GM20000 (cell line): ENCODE results near the gene DCST2.
A peak's percentile ranks its signal among the peaks of the same experiment; 100 is the strongest.

Experiments
- DNase-seq: peaks from one replicate; pipeline ENCODE4 v3.0.0; 2012; ENCODE audit warnings: low spot score
- TF ChIP-seq, protein P1 (sequence below): IDR thresholded peaks from 2 replicates; pipeline ENCODE4 v1.5.1; 2012; ENCODE audit warnings: mild to moderate bottlenecking, control low read depth; ENCODE audit errors: extremely low read depth, missing control alignments

Gene DCST2

DNA sequence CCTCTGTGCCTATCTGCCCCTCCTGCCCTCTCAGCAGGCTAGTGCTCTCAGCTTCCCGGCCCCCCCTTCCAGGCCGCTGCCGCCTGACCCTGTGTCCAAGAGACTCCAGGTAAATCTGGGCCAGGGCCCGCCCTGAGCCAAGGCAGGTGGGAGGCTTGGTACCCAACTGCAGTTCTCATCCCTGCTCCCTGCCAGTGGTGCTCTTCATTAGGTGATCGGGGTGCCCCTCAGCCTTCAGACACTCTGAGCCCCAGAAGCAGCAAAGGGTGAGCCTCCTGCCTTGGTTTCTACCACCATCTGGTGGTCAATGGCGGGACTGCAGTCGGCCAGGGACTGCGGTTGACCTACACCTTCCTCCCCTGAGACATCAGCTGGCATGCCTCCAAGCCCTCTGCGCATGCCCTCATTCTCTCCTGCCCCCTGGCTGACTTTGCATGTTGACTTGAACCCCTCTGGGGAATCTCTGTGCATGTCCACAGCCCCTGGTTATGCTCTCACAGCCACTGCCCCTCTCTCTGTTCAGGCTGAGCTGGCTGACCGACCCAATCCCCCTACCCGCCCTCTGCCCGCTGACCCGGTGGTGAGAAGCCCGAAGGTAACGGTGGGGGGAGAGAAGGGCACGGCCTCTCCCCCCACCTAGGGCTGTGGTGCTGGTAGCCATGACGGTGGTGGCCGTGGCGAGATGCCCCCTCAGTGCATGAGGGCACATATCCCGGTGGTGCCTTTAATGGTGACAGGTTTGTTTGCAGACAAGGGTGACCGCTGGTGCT, 28.0 kb upstream of the DCST2 start:
- peak; percentile 92 for DNase-seq
- TF ChIP-seq, protein P1, sequence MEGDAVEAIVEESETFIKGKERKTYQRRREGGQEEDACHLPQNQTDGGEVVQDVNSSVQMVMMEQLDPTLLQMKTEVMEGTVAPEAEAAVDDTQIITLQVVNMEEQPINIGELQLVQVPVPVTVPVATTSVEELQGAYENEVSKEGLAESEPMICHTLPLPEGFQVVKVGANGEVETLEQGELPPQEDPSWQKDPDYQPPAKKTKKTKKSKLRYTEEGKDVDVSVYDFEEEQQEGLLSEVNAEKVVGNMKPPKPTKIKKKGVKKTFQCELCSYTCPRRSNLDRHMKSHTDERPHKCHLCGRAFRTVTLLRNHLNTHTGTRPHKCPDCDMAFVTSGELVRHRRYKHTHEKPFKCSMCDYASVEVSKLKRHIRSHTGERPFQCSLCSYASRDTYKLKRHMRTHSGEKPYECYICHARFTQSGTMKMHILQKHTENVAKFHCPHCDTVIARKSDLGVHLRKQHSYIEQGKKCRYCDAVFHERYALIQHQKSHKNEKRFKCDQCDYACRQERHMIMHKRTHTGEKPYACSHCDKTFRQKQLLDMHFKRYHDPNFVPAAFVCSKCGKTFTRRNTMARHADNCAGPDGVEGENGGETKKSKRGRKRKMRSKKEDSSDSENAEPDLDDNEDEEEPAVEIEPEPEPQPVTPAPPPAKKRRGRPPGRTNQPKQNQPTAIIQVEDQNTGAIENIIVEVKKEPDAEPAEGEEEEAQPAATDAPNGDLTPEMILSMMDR = peak; percentile 99

DNA sequence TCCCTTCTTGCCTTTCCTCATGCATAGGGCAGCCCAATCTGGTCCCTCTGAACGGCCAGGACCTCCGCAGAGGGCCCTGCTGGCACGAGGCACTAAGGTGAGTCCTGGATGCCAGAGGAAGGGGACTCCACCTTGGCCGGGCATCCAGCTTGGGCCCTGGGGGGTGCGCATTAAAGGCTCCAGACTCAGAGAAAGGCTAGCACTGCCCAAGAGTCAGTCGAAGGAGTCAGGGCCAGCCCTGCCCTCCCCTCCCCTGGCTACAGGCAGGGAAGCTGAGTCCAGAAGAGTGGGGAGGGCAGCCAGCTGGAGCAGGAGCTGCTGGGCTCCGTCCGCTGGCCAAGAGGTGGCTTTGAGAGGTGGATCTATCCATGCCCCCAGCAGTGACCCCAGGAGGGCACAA, 27.2 kb upstream of the DCST2 start:
- TF ChIP-seq, protein P1 = no peak
- no peak for DNase-seq

DNA sequence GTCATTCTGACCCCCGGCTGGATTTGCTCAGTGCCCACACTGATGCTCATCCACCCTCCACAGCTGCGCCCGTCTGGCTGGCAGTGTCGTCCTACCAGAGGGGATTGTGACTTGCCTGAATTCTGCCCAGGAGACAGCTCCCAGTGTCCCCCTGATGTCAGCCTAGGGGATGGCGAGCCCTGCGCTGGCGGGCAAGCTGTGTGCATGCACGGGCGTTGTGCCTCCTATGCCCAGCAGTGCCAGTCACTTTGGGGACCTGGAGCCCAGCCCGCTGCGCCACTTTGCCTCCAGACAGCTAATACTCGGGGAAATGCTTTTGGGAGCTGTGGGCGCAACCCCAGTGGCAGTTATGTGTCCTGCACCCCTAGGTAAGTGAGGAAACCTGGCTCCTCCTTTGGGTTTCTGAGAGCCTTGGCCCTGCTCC, 24.2 kb upstream of the DCST2 start:
- TF ChIP-seq, protein P1 = no peak
- DNase-seq = no peak

DNA sequence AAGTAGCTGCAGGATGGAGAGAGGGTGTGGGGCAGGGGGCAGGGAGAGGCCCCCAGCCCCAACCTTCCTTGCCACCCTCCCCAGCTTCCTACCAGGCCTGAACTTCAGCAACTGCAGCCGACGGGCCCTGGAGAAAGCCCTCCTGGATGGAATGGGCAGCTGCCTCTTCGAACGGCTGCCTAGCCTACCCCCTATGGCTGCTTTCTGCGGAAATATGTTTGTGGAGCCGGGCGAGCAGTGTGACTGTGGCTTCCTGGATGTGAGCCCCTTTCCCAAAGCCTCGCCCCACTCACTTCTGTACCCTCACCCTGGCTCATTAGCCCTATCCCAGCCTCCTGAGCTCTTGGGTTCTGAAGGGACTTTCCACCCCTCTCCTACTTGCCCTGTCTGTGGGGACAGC, 23.5 kb upstream of the DCST2 start:
- TF ChIP-seq, protein P1 = no peak
- no peak for DNase-seq

DNA sequence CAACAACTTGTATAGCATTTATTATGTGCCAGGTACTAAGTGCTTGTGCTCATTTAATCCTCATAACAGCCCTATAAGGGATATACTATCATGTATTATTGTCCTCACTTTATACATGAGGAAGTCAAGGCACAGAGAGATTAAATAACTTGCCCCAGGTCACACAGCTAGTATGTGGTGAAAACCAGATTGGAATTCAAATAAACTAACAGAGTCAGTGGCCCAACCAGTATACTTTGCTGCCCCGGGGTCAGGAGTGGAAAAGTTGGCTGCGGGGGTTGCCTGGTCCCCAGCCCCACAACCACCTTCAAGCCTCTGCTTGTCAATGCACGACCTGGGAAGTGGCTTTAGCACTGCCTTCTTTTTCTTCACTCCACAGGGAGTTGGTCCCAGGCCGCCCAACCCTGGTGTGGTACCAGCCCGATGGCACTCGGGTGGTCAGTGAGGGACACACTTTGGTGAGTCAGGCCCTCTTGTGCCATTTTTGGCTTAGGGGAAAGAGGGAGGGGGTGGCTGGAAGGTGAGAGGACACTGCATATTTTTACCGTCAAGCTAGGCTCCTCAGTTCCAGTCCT, 20.0 kb upstream of the DCST2 start:
- DNase-seq = no peak
- TF ChIP-seq, protein P1 = no peak

DNA sequence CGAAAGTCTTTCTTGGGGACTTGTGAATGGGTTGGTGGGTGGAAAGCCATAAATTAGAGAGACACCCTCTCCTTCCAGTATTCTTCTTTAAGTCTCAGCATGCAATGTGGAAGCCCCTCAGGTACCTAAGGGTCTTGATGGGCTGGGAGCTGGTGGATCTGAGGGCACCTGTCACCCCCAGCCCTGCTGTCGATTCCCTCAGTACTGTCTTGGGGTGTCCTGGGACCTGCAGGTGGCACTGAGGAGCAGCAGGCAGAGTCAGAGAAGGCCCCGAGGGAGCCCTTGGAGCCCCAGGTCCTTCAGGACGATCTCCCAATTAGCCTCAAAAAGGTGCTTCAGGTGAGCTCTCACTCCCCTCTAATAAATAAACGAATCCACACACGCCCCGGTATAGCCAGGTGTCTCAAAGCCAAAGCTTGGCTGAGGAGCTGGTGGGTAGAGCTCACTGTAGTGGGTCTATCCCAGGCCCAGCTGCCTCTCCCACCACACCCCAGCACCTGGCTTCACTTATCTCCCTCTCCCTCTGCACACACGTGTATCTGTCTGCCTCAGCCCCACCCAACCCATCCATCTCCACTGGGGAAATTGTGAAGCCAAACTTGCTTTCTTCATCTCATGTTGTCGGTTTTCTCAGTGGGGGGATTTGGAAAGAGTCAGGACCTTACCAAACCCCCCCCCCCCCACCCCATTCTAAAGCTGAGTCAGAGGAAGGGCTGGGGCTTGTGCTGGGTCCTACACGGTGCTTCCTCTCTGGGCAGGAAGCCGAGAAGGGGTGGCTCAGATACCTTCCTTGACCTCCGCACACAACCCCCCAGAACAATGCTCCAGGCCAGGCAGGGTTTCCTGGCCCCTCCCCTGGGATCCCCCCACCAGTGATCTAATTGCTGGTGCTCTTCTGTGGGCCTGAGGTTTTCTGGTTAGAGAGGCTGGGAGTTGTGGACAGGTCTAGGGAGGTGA, 19.1 kb upstream of the DCST2 start:
- DNase-seq = peak; percentile 64
- TF ChIP-seq, protein P1 = peak; percentile 42
